Loucy (cell line): Measurements from ENCODE around the gene CD244.

Source experiments
- H2AFZ ChIP-seq: fragments of 200-600 bp; sonication (generic); 2 replicates; pipeline ENCODE4 v1.6.0; 2016; ENCODE audit warnings: antibody characterized with exemption, mild to moderate bottlenecking, low read length, moderate library complexity
- H3F3A ChIP-seq: fragments of 200-600 bp; 2 replicates; pipeline ENCODE4 v1.6.0; 2016; ENCODE audit warnings: antibody characterized with exemption, low read depth, mild to moderate bottlenecking
- H3K27me3 ChIP-seq: fragments of 200-600 bp; sonication (generic); 2 replicates; pipeline ENCODE4 v1.6.1; 2014; ENCODE audit warnings: low read length, mild to moderate bottlenecking; ENCODE audit not compliant: insufficient read depth, poor library complexity, severe bottlenecking
- H3K36me3 ChIP-seq: fragments of 200-600 bp; sonication (generic); 2 replicates; pipeline ENCODE4 v1.6.1; 2016; ENCODE audit warnings: low read length; ENCODE audit not compliant: insufficient read depth
- H3K4me1 ChIP-seq: fragments of 200-600 bp; sonication (generic); 2 replicates; pipeline ENCODE4 v1.5.1; 2014; ENCODE audit warnings: low read length, mild to moderate bottlenecking; ENCODE audit not compliant: insufficient read depth, poor library complexity, severe bottlenecking
- H3K4me2 ChIP-seq: fragments of 200-600 bp; sonication (generic); 2 replicates; pipeline ENCODE4 v1.6.0; 2014; ENCODE audit warnings: antibody characterized with exemption, low read length, low read depth, mild to moderate bottlenecking; ENCODE audit not compliant: poor library complexity, severe bottlenecking
- H3K4me3 ChIP-seq: fragments of 200-600 bp; sonication (generic); 2 replicates; pipeline ENCODE4 v1.5.1; 2014; ENCODE audit warnings: low read length, mild to moderate bottlenecking, mixed read lengths; ENCODE audit not compliant: poor library complexity, severe bottlenecking
- H3K79me2 ChIP-seq: fragments of 200-600 bp; sonication (generic); 2 replicates; pipeline ENCODE4 v1.6.1; 2014; ENCODE audit warnings: low read length; ENCODE audit not compliant: insufficient read depth
- H3K9ac ChIP-seq: fragments of 200-600 bp; sonication (generic); 2 replicates; pipeline ENCODE4 v1.6.0; 2014; ENCODE audit warnings: mild to moderate bottlenecking, low read depth, low read length, moderate library complexity; ENCODE audit not compliant: poor library complexity, severe bottlenecking
- H3K9me2 ChIP-seq: fragments of 200-600 bp; sonication (generic); replicated peaks from 2 replicates; pipeline ENCODE4 v1.6.1; 2016; ENCODE audit warnings: low read depth, low read length, mixed read lengths
- H3K9me3 ChIP-seq: fragments of 200-600 bp; sonication (generic); 2 replicates; pipeline ENCODE4 v1.6.1; 2014; ENCODE audit warnings: mild to moderate bottlenecking, antibody characterized with exemption, low read length, low read depth; ENCODE audit not compliant: insufficient read depth
- H4K20me1 ChIP-seq: fragments of 200-600 bp; sonication (generic); 2 replicates; pipeline ENCODE4 v1.6.0; 2014; ENCODE audit warnings: antibody characterized with exemption, low read length, mild to moderate bottlenecking; ENCODE audit not compliant: insufficient read depth, poor library complexity, severe bottlenecking
- EZH2phosphoT487 ChIP-seq: fragments of 200-600 bp; IDR thresholded peaks from 2 replicates; pipeline ENCODE4 v1.6.1; 2018; ENCODE audit warnings: antibody characterized with exemption, mild to moderate bottlenecking, moderate library complexity, borderline replicate concordance
- TF ChIP-seq, protein P1 (sequence below): fragments of 200-600 bp; sonication (generic); conservative IDR thresholded peaks from 2 replicates; pipeline ENCODE4 v1.5.1; 2014; ENCODE audit warnings: mild to moderate bottlenecking, antibody characterized with exemption, low read length

CD244 gene

GRCh38 chr1:160891474-160891873, 28.8 kb upstream of the CD244 start:
- H3F3A ChIP-seq, result no peaks in the 10 kb centered on the region
- H3K79me2 ChIP-seq, result no peaks in the 10 kb centered on the region
- H3K4me2 ChIP-seq, result no peak overlapping the region
- no peaks in the 10 kb centered on the region for H3K4me1 ChIP-seq
- no peak overlapping the region for H2AFZ ChIP-seq
- no peak for TF ChIP-seq EZH2phosphoT487
- TF ChIP-seq, protein P1, sequence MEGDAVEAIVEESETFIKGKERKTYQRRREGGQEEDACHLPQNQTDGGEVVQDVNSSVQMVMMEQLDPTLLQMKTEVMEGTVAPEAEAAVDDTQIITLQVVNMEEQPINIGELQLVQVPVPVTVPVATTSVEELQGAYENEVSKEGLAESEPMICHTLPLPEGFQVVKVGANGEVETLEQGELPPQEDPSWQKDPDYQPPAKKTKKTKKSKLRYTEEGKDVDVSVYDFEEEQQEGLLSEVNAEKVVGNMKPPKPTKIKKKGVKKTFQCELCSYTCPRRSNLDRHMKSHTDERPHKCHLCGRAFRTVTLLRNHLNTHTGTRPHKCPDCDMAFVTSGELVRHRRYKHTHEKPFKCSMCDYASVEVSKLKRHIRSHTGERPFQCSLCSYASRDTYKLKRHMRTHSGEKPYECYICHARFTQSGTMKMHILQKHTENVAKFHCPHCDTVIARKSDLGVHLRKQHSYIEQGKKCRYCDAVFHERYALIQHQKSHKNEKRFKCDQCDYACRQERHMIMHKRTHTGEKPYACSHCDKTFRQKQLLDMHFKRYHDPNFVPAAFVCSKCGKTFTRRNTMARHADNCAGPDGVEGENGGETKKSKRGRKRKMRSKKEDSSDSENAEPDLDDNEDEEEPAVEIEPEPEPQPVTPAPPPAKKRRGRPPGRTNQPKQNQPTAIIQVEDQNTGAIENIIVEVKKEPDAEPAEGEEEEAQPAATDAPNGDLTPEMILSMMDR, result no peak
- H3K27me3 ChIP-seq, result no peaks in the 10 kb centered on the region
- H3K36me3 ChIP-seq, result no peaks in the 10 kb centered on the region
- H3K9me3 ChIP-seq, result no peaks in the 10 kb centered on the region
- H3K9me2 ChIP-seq, result no peaks in the 10 kb centered on the region
- H3K4me3 ChIP-seq, result no peak overlapping the region
- no peak overlapping the region for H3K9ac ChIP-seq
- no peaks in the 10 kb centered on the region for H4K20me1 ChIP-seq

GRCh38 chr1:160888926-160889325, 26.2 kb upstream of the CD244 start:
- Histone ChIP-seq H3K79me2 (no peaks in the 10 kb centered on the region), H3K36me3 (no peaks in the 10 kb centered on the region), H3K4me3 (no peak overlapping the region), H3K9ac (no peak overlapping the region), H3K4me1 (peaks cover 7% of the 10 kb centered on the region), H4K20me1 (no peaks in the 10 kb centered on the region), H3K9me3 (no peaks in the 10 kb centered on the region), H3K27me3 (no peaks in the 10 kb centered on the region), H2AFZ (no peak overlapping the region), H3F3A (no peaks in the 10 kb centered on the region), H3K9me2 (no peaks in the 10 kb centered on the region), H3K4me2 (no peak overlapping the region)
- no peak for TF ChIP-seq EZH2phosphoT487
- TF ChIP-seq, protein P1, result no peak

DNA sequence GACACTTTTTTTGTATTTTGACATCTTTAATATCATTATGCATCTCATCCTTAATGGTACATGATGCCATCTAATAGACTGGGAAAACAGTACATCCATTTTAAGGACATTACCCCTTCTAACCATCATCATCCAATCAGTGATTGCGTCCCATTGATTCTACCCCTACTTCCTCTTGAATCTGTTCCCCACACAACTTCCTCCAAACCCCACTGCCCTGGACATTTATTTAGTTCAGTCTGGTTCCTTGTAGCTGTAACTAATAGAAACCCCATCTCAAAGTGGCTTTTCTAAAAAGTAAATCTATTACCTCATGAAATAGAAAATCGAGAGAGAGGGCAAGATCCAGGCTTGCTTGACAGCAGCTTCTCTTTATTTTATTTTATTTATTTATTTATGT, 24.4 kb upstream of the CD244 start:
- H3K36me3 ChIP-seq, result no peaks in the 10 kb centered on the region
- no peaks in the 10 kb centered on the region for H3K9me3 ChIP-seq
- no peaks in the 10 kb centered on the region for H3K27me3 ChIP-seq
- H3K4me2 ChIP-seq, result no peak overlapping the region
- no peak overlapping the region for H3K4me3 ChIP-seq
- H3F3A ChIP-seq, result no peaks in the 10 kb centered on the region
- H3K4me1 ChIP-seq, result peaks cover 7% of the 10 kb centered on the region
- H3K9me2 ChIP-seq, result no peaks in the 10 kb centered on the region
- no peaks in the 10 kb centered on the region for H4K20me1 ChIP-seq
- TF ChIP-seq, protein P1, result no peak
- TF ChIP-seq EZH2phosphoT487, result no peak
- H3K9ac ChIP-seq, result no peak overlapping the region
- H3K79me2 ChIP-seq, result no peaks in the 10 kb centered on the region
- H2AFZ ChIP-seq, result no peak overlapping the region
